H1 (cell line): Measurements from ENCODE around the gene ZW10. TPM values are rescaled to one million over a fixed set of nuclear protein-coding genes. Genes with fewer than 3 reads are reported as not detected.

Experiments
- CTCF ChIA-PET: fragments of 300-600 bp; sonication (Branson Sonifier 250); formaldehyde crosslinking; loops from one replicate; lab custom pipeline; 2021; ENCODE audit not compliant: partially characterized antibody; lab: Charles Lee
- POLR2A ChIA-PET: fragments of 300-600 bp; sonication (Branson Sonifier 250); formaldehyde crosslinking; loops from one replicate; lab custom pipeline; 2021; ENCODE audit warnings: inconsistent platforms; ENCODE audit not compliant: partially characterized antibody; lab: Charles Lee
- DNase-seq, 2 experiments: peaks; one replicate each; pipeline versions ENCODE4 v3.0.0 to v3.0.0-alpha.2; 2010 to 2022; ENCODE audit warnings: low spot score in 2 of 2, low read depth in 1 of 2, mixed read lengths in 1 of 2
- FAIRE-seq: peaks from 2 replicates; lab custom pipeline; 2011; peaks lifted over from hg19 to GRCh38; lab: Jason Lieb, UNC
- H2AFZ ChIP-seq: 2 replicates; pipeline ENCODE4 v1.8.1; 2012; ENCODE audit warnings: low read length, inconsistent platforms
- H2AK5ac ChIP-seq: 2 replicates; pipeline ENCODE4 v1.6.1; 2013; ENCODE audit warnings: low read depth, low read length
- H2BK120ac ChIP-seq: replicated peaks from 2 replicates; pipeline ENCODE3; 2013; ENCODE audit warnings: low read depth, low read length, inconsistent platforms
- H2BK12ac ChIP-seq: 2 replicates; pipeline ENCODE4 v1.6.1; 2013; ENCODE audit warnings: low read depth, low read length
- H2BK15ac ChIP-seq: 2 replicates; pipeline ENCODE4 v1.6.1; 2013; ENCODE audit warnings: low read length
- H2BK20ac ChIP-seq: 2 replicates; pipeline ENCODE4 v1.6.1; 2013; ENCODE audit warnings: low read length
- H2BK5ac ChIP-seq: 2 replicates; pipeline ENCODE4 v1.6.1; 2013; ENCODE audit warnings: low read depth, low read length
- H3K14ac ChIP-seq: 2 replicates; pipeline ENCODE4 v1.6.1; 2013; ENCODE audit warnings: inconsistent platforms; ENCODE audit not compliant: insufficient read length
- H3K18ac ChIP-seq: 2 replicates; pipeline ENCODE4 v1.6.1; 2013; ENCODE audit warnings: low read length; ENCODE audit errors: extremely low read depth
- H3K23ac ChIP-seq: 2 replicates; pipeline ENCODE4 v1.6.1; 2013; ENCODE audit warnings: inconsistent platforms; ENCODE audit not compliant: insufficient read length
- H3K23me2 ChIP-seq: 2 replicates; pipeline ENCODE4 v1.6.1; 2013; ENCODE audit warnings: low read depth, low read length
- H3K27ac ChIP-seq: 2 replicates; pipeline ENCODE4 v1.6.1; 2011; ENCODE audit warnings: low read depth, low read length, inconsistent platforms
- H3K27me3 ChIP-seq, 4 experiments: replicated peaks in 1 of 4; 1 replicate in 1 of 4; 2 replicates in 3 of 4; pipeline versions ENCODE4 v1.6.1 to v1.8.1; 2011 to 2013; ENCODE audit warnings: low read length in 3 of 4, mild to moderate bottlenecking in 3 of 4, inconsistent platforms in 2 of 4, mixed read lengths in 2 of 4, moderate library complexity in 1 of 4; ENCODE audit not compliant: control insufficient read depth in 3 of 4, insufficient read depth in 3 of 4; ENCODE audit errors: extremely low read depth in 1 of 4
- H3K36me3 ChIP-seq, 4 experiments: 2 replicates each; pipeline versions ENCODE4 v1.6.1 to v1.8.1; 2011 to 2013; ENCODE audit warnings: mild to moderate bottlenecking in 4 of 4, low read length in 3 of 4, moderate library complexity in 2 of 4, control low read depth in 1 of 4, inconsistent platforms in 1 of 4; ENCODE audit not compliant: insufficient read depth in 4 of 4, control insufficient read depth in 2 of 4
- H3K4ac ChIP-seq: replicated peaks from 2 replicates; pipeline ENCODE3; 2013; ENCODE audit warnings: low read length, low read depth, mixed read lengths, inconsistent platforms; ENCODE audit not compliant: insufficient read length
- H3K4me1 ChIP-seq, 4 experiments: replicated peaks in 1 of 4; 1 replicate in 1 of 4; 2 replicates in 3 of 4; pipeline versions ENCODE4 v1.6.1 to v1.8.1; 2011 to 2013; ENCODE audit warnings: low read length in 3 of 4, inconsistent platforms in 2 of 4, mixed read lengths in 1 of 4; ENCODE audit not compliant: insufficient read depth in 4 of 4, control insufficient read depth in 3 of 4
- H3K4me2 ChIP-seq, 2 experiments: 2 replicates each; pipeline versions ENCODE4 v1.6.1 to v1.8.1; 2011 to 2013; ENCODE audit warnings: low read depth in 2 of 2, low read length in 2 of 2, control low read depth in 1 of 2, inconsistent platforms in 1 of 2, mild to moderate bottlenecking in 1 of 2; ENCODE audit not compliant: insufficient read depth in 1 of 2
- H3K4me3 ChIP-seq, 4 experiments: fragments of 200-600, 300-600 bp in 1 of 4; sonication (generic), shearing (Covaris generic), sonication (Bioruptor Twin) in 1 of 4; 2 replicates each; pipeline versions ENCODE4 v1.5.1 to v1.8.1; 2011 to 2016; ENCODE audit warnings: low read length in 4 of 4, low read depth in 3 of 4, control low read depth in 2 of 4, inconsistent platforms in 2 of 4, mild to moderate bottlenecking in 2 of 4, mixed read lengths in 1 of 4, moderate library complexity in 1 of 4; ENCODE audit not compliant: insufficient read depth in 2 of 4; ENCODE audit errors: extremely low read depth in 1 of 4
- H3K56ac ChIP-seq: replicated peaks from 2 replicates; pipeline ENCODE3; 2013; ENCODE audit warnings: low read depth, mild to moderate bottlenecking, mixed read lengths, low read length, inconsistent platforms; ENCODE audit not compliant: insufficient read length
- H3K79me1 ChIP-seq: 2 replicates; pipeline ENCODE4 v1.6.1; 2013; ENCODE audit warnings: low read depth, low read length, control low read depth
- H3K79me2 ChIP-seq, 2 experiments: 2 replicates each; pipeline versions ENCODE4 v1.6.1 to v1.8.1; 2012 to 2013; ENCODE audit warnings: low read length in 2 of 2, mild to moderate bottlenecking in 2 of 2, inconsistent platforms in 1 of 2; ENCODE audit not compliant: insufficient read depth in 2 of 2, control insufficient read depth in 1 of 2
- H3K9ac ChIP-seq, 4 experiments: replicated peaks in 1 of 4; 1 replicate in 1 of 4; 2 replicates in 3 of 4; pipeline versions ENCODE4 v1.6.1 to v1.8.1; 2011 to 2013; ENCODE audit warnings: low read depth in 3 of 4, low read length in 3 of 4, control low read depth in 2 of 4, mild to moderate bottlenecking in 2 of 4, moderate library complexity in 2 of 4, inconsistent platforms in 1 of 4; ENCODE audit errors: extremely low read depth in 1 of 4
- H3K9me3 ChIP-seq, 2 experiments: 2 replicates each; pipeline versions ENCODE4 v1.6.1 to v1.8.1; 2012 to 2013; ENCODE audit warnings: mild to moderate bottlenecking in 2 of 2, moderate library complexity in 2 of 2, control low read depth in 1 of 2, inconsistent platforms in 1 of 2, low read depth in 1 of 2, low read length in 1 of 2, mixed read lengths in 1 of 2; ENCODE audit not compliant: insufficient read depth in 2 of 2
- H4K20me1 ChIP-seq, 2 experiments: replicated peaks in 1 of 2; 2 replicates each; pipeline versions ENCODE3 to v1.8.1; 2011 to 2013; ENCODE audit warnings: inconsistent platforms in 2 of 2, low read length in 2 of 2, mild to moderate bottlenecking in 1 of 2; ENCODE audit not compliant: insufficient read depth in 2 of 2, control insufficient read depth in 1 of 2
- H4K5ac ChIP-seq: 2 replicates; pipeline ENCODE4 v1.6.1; 2013; ENCODE audit warnings: low read length, low read depth, mixed read lengths, inconsistent platforms; ENCODE audit not compliant: insufficient read length
- H4K8ac ChIP-seq: 2 replicates; pipeline ENCODE4 v1.8.0; 2013; ENCODE audit warnings: mild to moderate bottlenecking, moderate library complexity, low read length, inconsistent platforms; ENCODE audit not compliant: insufficient read depth; ENCODE audit errors: extremely low read depth
- H4K91ac ChIP-seq: replicated peaks from 2 replicates; pipeline ENCODE3; 2013; ENCODE audit warnings: low read length, mixed read lengths, inconsistent platforms; ENCODE audit not compliant: insufficient read length
- ATF3 ChIP-seq: IDR thresholded peaks from 2 replicates; pipeline ENCODE4 v1.6.1; 2011; ENCODE audit warnings: low read depth, mild to moderate bottlenecking, low read length; ENCODE audit not compliant: insufficient read depth
- BCL11A ChIP-seq, 2 experiments: IDR thresholded peaks; one replicate each; pipeline ENCODE4 v1.6.1; 2011; ENCODE audit warnings: low read depth in 2 of 2, low read length in 2 of 2, mild to moderate bottlenecking in 2 of 2
- CBX5 ChIP-seq: fragments of 300-800, 300-1000 bp; sonication (generic); IDR thresholded peaks from 2 replicates; pipeline ENCODE4 v1.7.1; 2016; ENCODE audit warnings: antibody characterized with exemption, low read length, low read depth
- CHD1 ChIP-seq: IDR thresholded peaks from 2 replicates; pipeline ENCODE4 v1.6.1; 2012; ENCODE audit warnings: low read depth, low read length, improper control_type of control experiment
- CHD2 ChIP-seq: IDR thresholded peaks from 2 replicates; pipeline ENCODE4 v1.6.1; 2012; ENCODE audit warnings: low read length, improper control_type of control experiment
- CREB1 ChIP-seq: IDR thresholded peaks from 2 replicates; pipeline ENCODE4 v1.6.1; 2012; ENCODE audit warnings: inconsistent platforms
- EP300 ChIP-seq, 2 experiments: IDR thresholded peaks; 1 replicate in 1 of 2; 2 replicates in 1 of 2; pipeline ENCODE4 v1.6.1; 2011 to 2012; ENCODE audit warnings: low read depth in 2 of 2, low read length in 2 of 2, mild to moderate bottlenecking in 2 of 2, borderline replicate concordance in 1 of 2, inconsistent platforms in 1 of 2, moderate library complexity in 1 of 2
- FOSL1 ChIP-seq: IDR thresholded peaks from 2 replicates; pipeline ENCODE4 v1.6.1; 2011; ENCODE audit warnings: mild to moderate bottlenecking, low read depth, low read length, moderate library complexity; ENCODE audit not compliant: insufficient read depth
- HDAC6 ChIP-seq: IDR thresholded peaks from one replicate; pipeline ENCODE4 v1.7.1; 2012; ENCODE audit warnings: low read depth, mild to moderate bottlenecking, inconsistent platforms, low read length, moderate library complexity
- RNF2 ChIP-seq: fragments of 200-900, 300-1000 bp; sonication (generic); IDR thresholded peaks from 2 replicates; pipeline ENCODE4 v1.7.1; 2016; ENCODE audit warnings: borderline replicate concordance, low read depth, mild to moderate bottlenecking, antibody characterized with exemption, low read length; ENCODE audit not compliant: poor library complexity, severe bottlenecking; ENCODE audit errors: missing control alignments
- SUZ12 ChIP-seq: fragments of 200-600 bp; sonication (generic); IDR thresholded peaks from 2 replicates; pipeline ENCODE4 v1.6.1; 2012; ENCODE audit warnings: mild to moderate bottlenecking, inconsistent platforms, low read length, moderate library complexity, mixed read lengths
- TAF1 ChIP-seq: IDR thresholded peaks from 2 replicates; pipeline ENCODE4 v1.6.1; 2011; ENCODE audit warnings: mild to moderate bottlenecking, low read depth, low read length
- WGBS, 2 experiments: shearing (Covaris generic) in 1 of 2; methylation state at CpG; one replicate each; pipeline versions ENCODE4 v1.1.6 to v1.1.7; 2013 to 2015; ENCODE audit warnings: low lambda C conversion rate in 2 of 2, mixed read lengths in 2 of 2, inconsistent platforms in 1 of 2, low coverage in 1 of 2, missing lambda C conversion rate in 1 of 2; ENCODE audit not compliant: insufficient replicate concordance in 2 of 2, insufficient coverage in 1 of 2, insufficient read length in 1 of 2; ENCODE audit errors: extremely low coverage in 1 of 2, missing lambda C conversion rate in 1 of 2; 5-methylcytosine and 5-hydroxymethylcytosine counted together
- polyA plus RNA-seq, 7 experiments: library from polyadenylated mRNA; depleted of rRNA in 3 of 7; stranded (reverse) in 5 of 7; unstranded in 2 of 7; fragments of >200 nt in 5 of 7; fragments of 200-250 nt in 2 of 7; gene quantifications; 1 replicate in 5 of 7; 2 replicates in 1 of 7; 4 replicates in 1 of 7; pipeline versions ENCODE4 v1.2.1 to v1.2.3, GENCODE V29; 2011 to 2013; ENCODE audit warnings: missing spikeins in 2 of 7, mixed read lengths in 2 of 7
- total RNA-seq: library from RNA; stranded (reverse); fragmentation: NEBNext Ultra II Directional; extraction: Animal tissue kit (Norgen Biotek cat#: 25700); gene quantifications from 2 replicates; pipeline ENCODE4 v1.2.1, GENCODE V29; 2021

ZW10 gene
- total and polyA plus RNA-seq, 2 of the 8 experiments (the other 6 are each of a cell fraction or from before 2014, with no cell fraction given), result 9.0 to 25.3 TPM

GRCh38 chr11:113697111-113697510 is 76.4 kb downstream of the ZW10 start:
- Histone ChIP-seq H3K9ac (no peak overlapping the region), H2AFZ (no peak overlapping the region), H2BK15ac (no peak overlapping the region), H3K79me1 (no peaks in the 10 kb centered on the region), H3K56ac (no peak overlapping the region), H2AK5ac (no peak overlapping the region), H3K4me3 (no peak overlapping the region), H3K27me3 (no peaks in the 10 kb centered on the region), H3K4me1 (no peaks in the 10 kb centered on the region; a peak in 1 of 7 replicates), H2BK120ac (no peak overlapping the region), H3K18ac (no peak overlapping the region), H3K9me3 (no peaks in the 10 kb centered on the region), H3K14ac (no peak overlapping the region), H3K23me2 (no peaks in the 10 kb centered on the region; the same call in 1 of the 2 replicates), H3K23ac (no peak overlapping the region), H3K79me2 (no peaks in the 10 kb centered on the region), H4K8ac (no peak overlapping the region), H3K4ac (no peak overlapping the region), H4K91ac (no peak overlapping the region), H3K36me3 (no peaks in the 10 kb centered on the region), H2BK12ac (no peak overlapping the region), H2BK20ac (no peak overlapping the region), H2BK5ac (no peak overlapping the region), H3K27ac (no peak overlapping the region), H4K20me1 (no peaks in the 10 kb centered on the region), H4K5ac (no peak overlapping the region), H3K4me2 (no peak overlapping the region)
- CTCF ChIA-PET, result no interaction called here
- no peak for FAIRE-seq
- 82% methylated on average over 5 of the region's 5 CpGs; no CpG with 5 or more reads in 1 of the 2 experiments for WGBS, 2 experiments
- no peak for TF ChIP-seq CBX5
- TF ChIP-seq FOSL1, result no peak
- no peak for TF ChIP-seq CREB1
- no peak for TF ChIP-seq HDAC6
- TF ChIP-seq RNF2, result no peak
- TF ChIP-seq ATF3, result no peak
- no peak for TF ChIP-seq EP300 (IDR thresholded peaks at IDR 0.05; ENCODE audit: borderline replicate concordance in 1 of 2, low read depth in 2 of 2, low read length in 2 of 2)
- no peak for TF ChIP-seq TAF1
- no peak for TF ChIP-seq CHD1
- no peak for TF ChIP-seq CHD2
- TF ChIP-seq BCL11A (IDR thresholded peaks at IDR 0.05; ENCODE audit: low read depth in 2 of 2, low read length in 2 of 2), result no peak
- no peak for TF ChIP-seq SUZ12
- DNase-seq, result no peak
- POLR2A ChIA-PET, result no interaction called here
